Measurements from ENCODE around the gene TANGO2. TPM values are rescaled to one million over a fixed set of nuclear protein-coding genes. Genes with fewer than 3 reads are reported as not detected.

TANGO2 gene
- total RNA-seq, 1 donor from 2014 or later: 20.9 TPM

DNA sequence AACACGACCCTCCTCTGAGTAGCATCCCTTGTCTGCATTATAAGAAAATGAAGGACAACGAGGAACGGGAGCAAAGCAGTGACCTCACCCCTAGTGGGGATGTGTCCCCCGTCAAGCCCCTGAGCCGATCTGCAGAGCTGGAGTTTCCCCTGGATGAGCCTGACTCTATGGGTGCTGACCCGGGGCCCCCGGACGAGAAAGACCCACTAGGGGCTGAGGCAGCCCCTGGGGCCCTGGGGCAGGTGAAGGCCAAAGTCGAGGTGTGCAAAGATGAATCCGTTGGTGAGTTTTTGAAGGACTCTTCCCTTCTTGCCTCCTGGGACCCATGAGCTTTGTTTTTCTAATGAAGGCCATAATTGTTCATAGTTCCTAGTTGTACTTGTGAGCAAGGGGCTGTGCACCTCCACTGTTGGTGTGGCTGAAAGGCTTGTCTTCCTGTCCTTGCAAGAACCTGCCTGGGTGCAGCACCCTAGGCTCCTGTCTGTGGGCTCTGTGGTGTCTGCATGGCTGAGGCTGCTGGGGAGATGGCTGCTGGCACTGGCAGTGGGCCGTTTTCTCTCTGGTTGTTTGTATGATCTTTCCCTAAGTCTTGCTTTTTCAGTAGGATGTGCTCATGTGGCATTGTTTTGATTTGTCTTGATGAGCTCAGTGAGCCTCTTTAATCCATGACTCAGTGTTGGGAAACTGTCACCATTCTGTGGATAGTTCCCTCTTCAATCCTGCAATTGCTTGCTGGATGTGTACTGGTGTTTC lies 69.2 kb downstream of the TANGO2 start:
- H3K4me3 ChIP-seq (ENCODE audit: low read depth, low read length): no peak overlapping the region
- peaks cover 5% of the 10 kb centered on the region for H3K36me3 ChIP-seq (ENCODE audit: control insufficient read depth, insufficient read depth, low read length)
- H3K27me3 ChIP-seq (ENCODE audit: control insufficient read depth, insufficient read depth, low read length): no peaks in the 10 kb centered on the region
- TF ChIP-seq, protein P1, sequence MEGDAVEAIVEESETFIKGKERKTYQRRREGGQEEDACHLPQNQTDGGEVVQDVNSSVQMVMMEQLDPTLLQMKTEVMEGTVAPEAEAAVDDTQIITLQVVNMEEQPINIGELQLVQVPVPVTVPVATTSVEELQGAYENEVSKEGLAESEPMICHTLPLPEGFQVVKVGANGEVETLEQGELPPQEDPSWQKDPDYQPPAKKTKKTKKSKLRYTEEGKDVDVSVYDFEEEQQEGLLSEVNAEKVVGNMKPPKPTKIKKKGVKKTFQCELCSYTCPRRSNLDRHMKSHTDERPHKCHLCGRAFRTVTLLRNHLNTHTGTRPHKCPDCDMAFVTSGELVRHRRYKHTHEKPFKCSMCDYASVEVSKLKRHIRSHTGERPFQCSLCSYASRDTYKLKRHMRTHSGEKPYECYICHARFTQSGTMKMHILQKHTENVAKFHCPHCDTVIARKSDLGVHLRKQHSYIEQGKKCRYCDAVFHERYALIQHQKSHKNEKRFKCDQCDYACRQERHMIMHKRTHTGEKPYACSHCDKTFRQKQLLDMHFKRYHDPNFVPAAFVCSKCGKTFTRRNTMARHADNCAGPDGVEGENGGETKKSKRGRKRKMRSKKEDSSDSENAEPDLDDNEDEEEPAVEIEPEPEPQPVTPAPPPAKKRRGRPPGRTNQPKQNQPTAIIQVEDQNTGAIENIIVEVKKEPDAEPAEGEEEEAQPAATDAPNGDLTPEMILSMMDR (IDR thresholded peaks at IDR 0.05; ENCODE audit: insufficient read depth, low read length, poor library complexity, severe bottlenecking): no peak
- DNase-seq (ENCODE audit: low read depth): no peak

DNA sequence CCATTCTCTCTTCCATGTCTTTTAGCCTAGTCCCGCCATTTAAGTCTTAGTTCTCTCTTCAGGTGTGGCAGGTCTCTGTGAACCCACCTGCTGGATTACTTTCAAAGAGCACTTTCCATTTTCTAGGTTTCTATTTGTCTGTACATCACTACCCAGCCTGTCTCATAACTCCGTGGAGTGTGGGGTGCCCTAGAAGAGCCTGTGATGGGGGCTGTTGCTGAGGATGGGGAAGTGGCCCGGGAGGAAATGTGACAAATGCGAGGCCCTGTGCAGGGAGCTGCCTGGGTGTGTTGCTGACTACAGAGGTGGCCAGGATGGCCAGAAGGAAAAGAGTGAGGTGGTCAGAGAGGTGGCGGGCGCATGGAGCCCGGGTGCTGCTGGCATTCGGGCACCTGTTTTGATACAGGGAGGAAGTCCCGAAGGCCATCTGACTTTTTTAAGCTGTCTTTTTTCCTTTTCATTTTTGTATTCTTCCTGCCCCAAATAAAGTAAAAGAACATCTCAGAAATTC lies 69.9 kb downstream of the TANGO2 start:
- no peaks in the 10 kb centered on the region for H3K27me3 ChIP-seq (ENCODE audit: control insufficient read depth, insufficient read depth, low read length)
- peaks cover 5% of the 10 kb centered on the region for H3K36me3 ChIP-seq (ENCODE audit: control insufficient read depth, insufficient read depth, low read length)
- no peak overlapping the region for H3K4me3 ChIP-seq (ENCODE audit: low read depth, low read length)
- TF ChIP-seq, protein P1 (IDR thresholded peaks at IDR 0.05; ENCODE audit: insufficient read depth, low read length, poor library complexity, severe bottlenecking): no peak
- no peak for DNase-seq (ENCODE audit: low read depth)

DNA sequence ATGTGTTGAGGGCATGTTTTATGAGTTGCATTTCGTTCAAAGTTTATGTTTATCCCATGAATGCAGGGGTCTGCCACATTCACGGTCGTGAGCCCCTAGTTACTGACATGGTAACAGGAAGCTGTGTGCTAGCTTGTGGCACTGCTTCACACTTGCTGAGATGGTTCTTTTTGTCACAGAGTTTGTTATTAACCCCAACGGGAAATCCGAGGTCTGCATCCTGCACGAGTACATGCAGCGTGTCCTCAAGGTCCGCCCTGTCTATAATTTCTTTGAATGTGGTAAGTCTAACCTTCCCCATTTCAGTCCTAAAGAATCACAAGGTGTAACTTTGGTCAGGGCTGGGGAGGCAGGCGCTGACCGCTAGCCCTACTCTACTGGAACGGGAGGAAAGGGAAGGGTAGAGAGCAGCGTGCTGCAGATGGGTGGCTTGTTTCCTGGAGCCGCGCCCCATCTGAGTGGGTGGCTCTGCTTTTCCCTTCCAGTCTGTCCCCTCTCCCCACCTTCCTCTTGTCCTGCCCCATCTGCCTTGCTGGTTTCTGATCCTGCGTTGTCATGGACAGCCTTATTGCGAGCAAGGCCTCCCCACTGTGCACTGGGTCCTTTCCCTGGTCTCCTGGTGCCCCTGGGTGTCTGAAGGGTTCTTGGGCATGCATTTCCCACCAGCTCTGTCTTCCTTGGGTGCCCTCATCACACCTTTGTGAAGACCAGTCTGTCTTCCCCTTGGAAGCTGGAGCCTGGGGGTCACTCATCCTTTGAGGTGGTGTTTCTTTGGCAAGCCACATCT lies 71.0 kb downstream of the TANGO2 start:
- TF ChIP-seq, protein P1 (IDR thresholded peaks at IDR 0.05; ENCODE audit: insufficient read depth, low read length, poor library complexity, severe bottlenecking): no peak
- no peak overlapping the region for H3K4me3 ChIP-seq (ENCODE audit: low read depth, low read length)
- DNase-seq (ENCODE audit: low read depth): no peak
- peaks cover 4% of the 10 kb centered on the region for H3K36me3 ChIP-seq (ENCODE audit: control insufficient read depth, insufficient read depth, low read length)
- H3K27me3 ChIP-seq (ENCODE audit: control insufficient read depth, insufficient read depth, low read length): no peaks in the 10 kb centered on the region

DNA sequence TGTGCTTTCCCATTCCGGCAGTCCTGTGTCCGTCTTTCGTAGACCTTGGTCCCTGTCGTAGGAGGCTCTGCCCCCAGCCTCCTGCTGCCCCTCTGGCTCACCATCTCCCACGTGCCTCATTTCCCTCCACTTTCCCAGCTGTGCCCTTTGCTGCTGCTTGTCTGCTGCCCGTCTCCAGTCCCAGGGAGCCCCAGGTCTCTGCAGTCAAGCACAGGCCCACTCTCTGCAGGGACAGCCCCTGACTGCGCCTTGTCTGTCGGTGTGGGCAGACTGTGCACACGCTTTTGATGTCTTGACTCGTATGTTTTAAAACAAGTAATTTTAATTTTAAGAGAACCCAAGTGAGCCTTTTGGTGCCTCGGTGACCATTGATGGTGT lies 71.6 kb downstream of the TANGO2 start:
- TF ChIP-seq, protein P1 (IDR thresholded peaks at IDR 0.05; ENCODE audit: insufficient read depth, low read length, poor library complexity, severe bottlenecking): no peak
- no peak for DNase-seq (ENCODE audit: low read depth)
- Histone ChIP-seq H3K36me3 (ENCODE audit: control insufficient read depth, insufficient read depth, low read length) (peaks cover 4% of the 10 kb centered on the region), H3K27me3 (ENCODE audit: control insufficient read depth, insufficient read depth, low read length) (no peaks in the 10 kb centered on the region), H3K4me3 (ENCODE audit: low read depth, low read length) (no peak overlapping the region)

DNA sequence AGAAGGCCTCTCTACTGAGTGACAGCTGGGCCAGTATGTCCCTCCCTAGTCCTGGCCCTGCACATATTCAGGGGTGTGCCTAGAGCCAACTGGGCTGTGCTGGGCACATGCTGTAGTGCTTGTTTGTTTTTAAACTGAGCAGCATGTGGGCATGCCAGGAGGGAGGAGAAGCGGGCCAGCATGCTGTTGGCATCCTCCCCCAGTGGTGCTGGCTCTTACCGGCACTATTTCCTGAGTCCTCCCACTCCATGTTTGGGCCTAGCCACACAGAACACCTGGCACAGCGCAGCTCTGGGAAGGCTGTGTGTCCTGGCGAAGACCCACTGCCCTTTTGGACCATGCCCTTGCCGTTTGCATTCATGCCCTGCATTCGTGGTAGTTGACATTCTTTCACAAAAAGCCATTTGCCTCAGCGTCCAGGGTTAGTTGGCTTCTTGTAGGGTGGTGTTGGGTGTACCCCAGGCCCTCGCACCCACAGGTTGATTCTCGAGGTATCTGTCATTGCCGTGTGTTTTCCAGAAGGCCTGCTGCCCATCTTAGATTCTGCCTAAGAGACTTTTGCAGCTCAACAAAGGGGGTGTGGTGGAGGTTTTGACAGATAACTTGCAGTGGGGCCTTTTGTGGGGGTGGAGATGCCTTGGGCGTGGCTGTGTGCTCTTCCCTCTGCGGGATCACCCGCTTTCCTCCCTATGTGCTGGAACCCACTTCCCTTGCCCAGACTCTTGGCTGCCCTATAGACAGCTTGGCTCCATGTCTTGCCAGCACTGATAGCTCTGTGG lies 72.7 kb downstream of the TANGO2 start:
- Histone ChIP-seq H3K36me3 (ENCODE audit: control insufficient read depth, insufficient read depth, low read length) (peaks cover 2% of the 10 kb centered on the region), H3K27me3 (ENCODE audit: control insufficient read depth, insufficient read depth, low read length) (no peaks in the 10 kb centered on the region), H3K4me3 (ENCODE audit: low read depth, low read length) (no peak overlapping the region)
- no peak for DNase-seq (ENCODE audit: low read depth)
- TF ChIP-seq, protein P1 (IDR thresholded peaks at IDR 0.05; ENCODE audit: insufficient read depth, low read length, poor library complexity, severe bottlenecking): no peak
